K562 (cell line): ENCODE data around the gene TAF3. TPM values are rescaled to one million over a fixed set of nuclear protein-coding genes. Genes with fewer than 3 reads are reported as not detected.

Experiments used
- ATAC-seq: fragments of 200-7000 bp; cut with Tn5 transposase; 3 replicates; pipeline ENCODE4 v1.9.1; 2020; ENCODE audit warnings: moderate library complexity
- BruUV-seq: library from RNA; stranded (reverse); fragments of 400-500 nt; replicated peaks from 2 replicates; lab custom pipeline; 2021; lab: Mats Ljungman, UMichigan
- CTCF ChIA-PET: fragments of 300-600 bp; formaldehyde crosslinking; extraction: SDS; loops from one replicate; lab custom pipeline; 2021; ENCODE audit warnings: low intra/inter-chr PET ratio; lab: Yijun Ruan, JAX
- POLR2A ChIA-PET: fragments of 300-600, 350-650 bp; sonication (Branson Sonifier 250); formaldehyde crosslinking; extraction: SDS; loops from one replicate; lab custom pipeline; 2021; ENCODE audit warnings: antibody characterized with exemption, inconsistent platforms; lab: Yijun Ruan, JAX
- DNase-seq, 4 experiments: peaks; one replicate each; pipeline versions ENCODE4 v3.0.0 to v3.0.0-alpha.2; 2011 to 2018; ENCODE audit warnings: low spot score in 3 of 4, mixed read lengths in 3 of 4; ENCODE audit errors: extremely low read depth in 1 of 4
- FAIRE-seq: peaks from 2 replicates; lab custom pipeline; 2011; peaks lifted over from hg19 to GRCh38; lab: Jason Lieb, UNC
- H2AFZ ChIP-seq: 2 replicates; pipeline ENCODE4 v1.6.0; 2011; ENCODE audit warnings: low read depth, low read length, control low read depth, inconsistent platforms
- H3K27ac ChIP-seq: fragments of 200-600 bp; 3 replicates; pipeline ENCODE4 v1.8.0; 2011; ENCODE audit warnings: low read depth, mild to moderate bottlenecking, control low read depth, inconsistent platforms, low read length, moderate library complexity, mixed read lengths; ENCODE audit errors: extremely low read depth
- H3K27me3 ChIP-seq, 2 experiments: fragments of 300-600 bp in 1 of 2; 2 replicates in 1 of 2; 3 replicates in 1 of 2; pipeline versions ENCODE4 v1.6.0 to v1.8.0; 2011; ENCODE audit warnings: inconsistent platforms in 2 of 2, low read length in 2 of 2, mild to moderate bottlenecking in 1 of 2, mixed read lengths in 1 of 2, moderate library complexity in 1 of 2; ENCODE audit not compliant: control insufficient read depth in 2 of 2, insufficient read depth in 2 of 2
- H3K36me3 ChIP-seq: fragments of 300-600 bp; 3 replicates; pipeline ENCODE4 v1.8.0; 2011; ENCODE audit warnings: mild to moderate bottlenecking, low read length, inconsistent platforms; ENCODE audit not compliant: control insufficient read depth, insufficient read depth
- H3K4me1 ChIP-seq, 2 experiments: fragments of 200-600 bp in 1 of 2; replicated peaks in 1 of 2; 2 replicates in 1 of 2; 3 replicates in 1 of 2; pipeline versions ENCODE4 v1.5.1 to v1.8.0; 2011; ENCODE audit warnings: inconsistent platforms in 2 of 2, low read length in 2 of 2, mild to moderate bottlenecking in 1 of 2, mixed read lengths in 1 of 2, moderate library complexity in 1 of 2; ENCODE audit not compliant: control insufficient read depth in 2 of 2, insufficient read depth in 2 of 2
- H3K4me2 ChIP-seq: 2 replicates; pipeline ENCODE4 v1.6.1; 2011; ENCODE audit warnings: low read length, control low read depth, inconsistent platforms, mixed read lengths; ENCODE audit not compliant: insufficient read depth
- H3K4me3 ChIP-seq: fragments of 200-600 bp; sonication (generic), shearing (Covaris generic); 2 replicates; pipeline ENCODE4 v1.5.1; 2016; ENCODE audit warnings: control low read depth, inconsistent platforms
- H3K79me2 ChIP-seq: fragments of 200-600 bp; 3 replicates; pipeline ENCODE4 v1.8.0; 2011; ENCODE audit warnings: low read length, inconsistent platforms; ENCODE audit not compliant: control insufficient read depth, insufficient read depth
- H3K9ac ChIP-seq, 2 experiments: 2 replicates each; pipeline versions ENCODE4 v1.6.0 to v1.6.1; 2011; ENCODE audit warnings: low read depth in 2 of 2, low read length in 2 of 2, control low read depth in 1 of 2, inconsistent platforms in 1 of 2, mild to moderate bottlenecking in 1 of 2, mixed read lengths in 1 of 2; ENCODE audit not compliant: insufficient read depth in 1 of 2
- H3K9me1 ChIP-seq: one replicate; pipeline ENCODE4 v1.6.0; 2011; ENCODE audit warnings: inconsistent platforms, mild to moderate bottlenecking, low read length, moderate library complexity; ENCODE audit not compliant: control insufficient read depth, insufficient read depth
- H3K9me3 ChIP-seq: replicated peaks from 2 replicates; pipeline ENCODE4 v1.5.1; 2011; ENCODE audit warnings: low read depth, low read length, inconsistent platforms; ENCODE audit not compliant: control insufficient read depth, insufficient read depth
- H4K20me1 ChIP-seq: replicated peaks from 2 replicates; pipeline ENCODE4 v1.6.1; 2011; ENCODE audit warnings: low read length, inconsistent platforms, mixed read lengths; ENCODE audit not compliant: control insufficient read depth, insufficient read depth
- FOSL1 ChIP-seq: fragments of 200-800 bp; sonication (Bioruptor generic); conservative IDR thresholded peaks from 2 replicates; pipeline ENCODE4 v1.6.1; 2016; ENCODE audit warnings: missing genetic modification characterization, missing compliant biosample characterization
- ILK ChIP-seq: fragments of 450-650 bp; IDR thresholded peaks from 2 replicates; pipeline ENCODE4 v1.6.1; 2016; ENCODE audit warnings: missing genetic modification characterization, low read depth, mild to moderate bottlenecking, missing compliant biosample characterization, moderate library complexity, borderline replicate concordance
- KHSRP ChIP-seq: fragments of 450-650 bp; IDR thresholded peaks from 2 replicates; pipeline ENCODE4 v1.6.1; 2017
- L3MBTL2 ChIP-seq: fragments of 450-650 bp; IDR thresholded peaks from 2 replicates; pipeline ENCODE4 v1.6.1; 2016; ENCODE audit warnings: mild to moderate bottlenecking, moderate library complexity
- MTA2 ChIP-seq: fragments of 450-650 bp; IDR thresholded peaks from 2 replicates; pipeline ENCODE4 v1.6.1; 2016; ENCODE audit warnings: low read depth
- NFIX ChIP-seq: fragments of 250-450 bp; sonication (Bioruptor Pico); IDR thresholded peaks from 2 replicates; pipeline ENCODE4 v1.4.0; 2020; ENCODE audit warnings: low read depth, mild to moderate bottlenecking, moderate library complexity
- NFRKB ChIP-seq: fragments of 450-650 bp; IDR thresholded peaks from 2 replicates; pipeline ENCODE4 v1.6.1; 2016; ENCODE audit warnings: low read depth
- NR2F6 ChIP-seq: fragments of 450-650 bp; formaldehyde crosslinking; IDR thresholded peaks from 2 replicates; pipeline ENCODE4 v1.4.0; 2020; ENCODE audit warnings: mild to moderate bottlenecking
- NR4A1 ChIP-seq, 2 experiments: fragments of 250-450 bp in 1 of 2; fragments of 450-650 bp in 1 of 2; sonication (Bioruptor Pico) in 1 of 2; IDR thresholded peaks; 2 replicates each; pipeline versions ENCODE4 v1.4.0 to v1.6.1; 2016 to 2020; ENCODE audit warnings: mild to moderate bottlenecking in 2 of 2, missing compliant biosample characterization in 1 of 2, missing genetic modification characterization in 1 of 2, moderate library complexity in 1 of 2
- PCBP2 ChIP-seq: fragments of 200-400 bp; formaldehyde crosslinking; IDR thresholded peaks from 2 replicates; pipeline ENCODE4 v1.6.1; 2018; ENCODE audit warnings: low read length, low read depth, mild to moderate bottlenecking, moderate library complexity; ENCODE audit not compliant: poor library complexity, severe bottlenecking
- TARDBP ChIP-seq: fragments of 450-650 bp; IDR thresholded peaks from 2 replicates; pipeline ENCODE4 v1.6.1; 2016
- YBX1 ChIP-seq: fragments of 450-650 bp; IDR thresholded peaks from 2 replicates; pipeline ENCODE4 v1.7.1; 2016; ENCODE audit warnings: mild to moderate bottlenecking
- WGBS: fragments of 100-300 bp; shearing (Covaris generic); methylation state at CpG from one replicate; pipeline ENCODE4 v1.1.6; 2016; ENCODE audit warnings: low coverage, mixed read lengths; ENCODE audit not compliant: insufficient coverage; ENCODE audit errors: missing lambda C conversion rate; 5-methylcytosine and 5-hydroxymethylcytosine counted together
- in situ Hi-C: fragments of 300-500 bp; cut with MboI; formaldehyde crosslinking; loops from 4 replicates; pipeline ENCODE4 v1.15.0; 2018; ENCODE audit warnings: inconsistent platforms, mixed read lengths
- intact Hi-C: fragments of 100-400 bp; cut with micrococcal nuclease; formaldehyde crosslinking; loops from 2 replicates; pipeline ENCODE4 v1.14.2; 2022
- polyA plus RNA-seq, 8 experiments: library from polyadenylated mRNA; depleted of rRNA in 4 of 8; stranded (reverse) in 5 of 8; unstranded in 3 of 8; fragments of >200 nt; fragmentation: Nextera tagmentation in 2 of 8; fragmentation: Illumina TruSeq in 1 of 8; extraction: Ambion mirVana in 2 of 8; extraction: Trizol in 1 of 8; gene quantifications; 2 replicates each; pipeline versions ENCODE4 v1.2.1 to v1.2.3, GENCODE V29; 2011 to 2014; ENCODE audit warnings: inconsistent platforms in 1 of 8, missing spikeins in 1 of 8
- total RNA-seq, 7 experiments: library from RNA; depleted of rRNA in 6 of 7; stranded (reverse); fragments of >200 nt in 6 of 7; fragmentation: Illumina TruSeq in 2 of 7; extraction: Trizol in 2 of 7; gene quantifications; 2 replicates each; pipeline versions ENCODE4 v1.2.1 to v1.2.3, GENCODE V29; 2011 to 2021; ENCODE audit warnings: low replicate concordance in 1 of 7
- TF ChIP-seq, protein P1 (sequence below): fragments of 250-450 bp; sonication (Bioruptor Pico); IDR thresholded peaks from 2 replicates; pipeline ENCODE4 v1.4.0; 2020; ENCODE audit warnings: borderline replicate concordance
- TF ChIP-seq, protein P2 (sequence below): conservative IDR thresholded peaks from 2 replicates; pipeline ENCODE4 v1.6.1; 2011; ENCODE audit warnings: low read depth, mild to moderate bottlenecking, low read length; ENCODE audit not compliant: control insufficient read depth

The TAF3 gene
- total and polyA plus RNA-seq, 9 of the 15 experiments (the other 6 are each of a cell fraction or from before 2014, with no cell fraction given): 1.5 to 9.9 (median 4.1) TPM

DNA sequence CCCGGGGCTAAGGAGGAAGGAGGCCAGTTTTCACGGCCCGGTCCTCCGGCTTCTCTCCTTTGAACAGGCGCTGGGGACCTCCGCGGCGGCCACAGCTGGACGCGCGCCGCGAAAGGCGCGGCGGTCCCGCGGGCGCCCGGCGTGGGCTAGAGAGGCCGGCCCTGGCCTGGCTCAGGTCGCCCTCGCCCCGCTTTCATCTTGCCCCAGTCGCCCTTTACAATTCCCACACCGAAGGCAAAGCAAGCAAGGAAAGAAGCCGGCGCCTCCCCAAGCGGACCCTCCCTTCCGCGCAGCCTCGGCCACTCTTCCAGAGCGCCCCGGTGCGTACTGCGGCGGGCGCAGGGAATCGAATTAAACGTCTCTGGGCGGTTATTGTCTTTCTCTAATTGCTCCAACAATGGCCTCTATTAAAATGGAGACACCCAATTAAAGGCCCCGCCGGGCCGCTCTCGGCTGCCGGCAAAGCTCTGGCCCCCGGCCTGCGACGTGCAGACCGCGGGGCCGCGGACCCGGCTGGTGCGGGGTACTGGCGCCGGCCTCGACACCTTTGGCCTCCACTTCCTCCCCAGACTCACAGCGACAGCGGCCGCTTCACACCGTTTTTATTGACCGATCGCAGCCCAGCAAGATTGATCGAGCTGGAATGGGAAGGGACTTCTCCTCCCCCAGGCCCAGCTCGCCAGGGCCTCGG, 231.7 kb downstream of the TAF3 start:
- in situ Hi-C loops: no loop called here
- BruUV-seq: no TSS peak
- FAIRE-seq (no peak), ATAC-seq (no peak), DNase-seq (no peak)
- Histone ChIP-seq H3K79me2 (no peaks in the 10 kb centered on the region), H3K4me3 (no peak overlapping the region), H2AFZ (no peak overlapping the region), H3K36me3 (no peaks in the 10 kb centered on the region), H3K9me3 (0 out of 2 replicates have a peak, but pooled peaks cover 2% of the 10 kb centered on the region), H3K27me3 (peaks cover 24 to 62% of the 10 kb centered on the region in 2 experiments; a peak in 4 of 5 replicates)
- POLR2A ChIA-PET: interaction anchor here (0.6 to 0.7 kb wide), 2 partner anchors 22 to 230 kb away, joined by 3 read pairs; no protein-coding TSS in a partner anchor
- WGBS: 54% methylated on average over 27 of the region's 68 CpGs
- no peak for TF ChIP-seq NFRKB
- no peak for TF ChIP-seq TARDBP
- no peak for TF ChIP-seq KHSRP
- TF ChIP-seq, protein P1, sequence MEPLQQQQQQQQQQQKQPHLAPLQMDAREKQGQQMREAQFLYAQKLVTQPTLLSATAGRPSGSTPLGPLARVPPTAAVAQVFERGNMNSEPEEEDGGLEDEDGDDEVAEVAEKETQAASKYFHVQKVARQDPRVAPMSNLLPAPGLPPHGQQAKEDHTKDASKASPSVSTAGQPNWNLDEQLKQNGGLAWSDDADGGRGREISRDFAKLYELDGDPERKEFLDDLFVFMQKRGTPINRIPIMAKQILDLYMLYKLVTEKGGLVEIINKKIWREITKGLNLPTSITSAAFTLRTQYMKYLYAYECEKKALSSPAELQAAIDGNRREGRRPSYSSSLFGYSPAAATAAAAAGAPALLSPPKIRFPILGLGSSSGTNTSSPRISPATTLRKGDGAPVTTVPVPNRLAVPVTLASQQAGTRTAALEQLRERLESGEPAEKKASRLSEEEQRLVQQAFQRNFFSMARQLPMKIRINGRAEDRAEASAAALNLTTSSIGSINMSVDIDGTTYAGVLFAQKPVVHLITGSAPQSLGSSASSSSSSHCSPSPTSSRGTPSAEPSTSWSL (CRISPR knock-in tag): no peak
- no peak for TF ChIP-seq PCBP2
- TF ChIP-seq MTA2: no peak
- TF ChIP-seq, protein P2, sequence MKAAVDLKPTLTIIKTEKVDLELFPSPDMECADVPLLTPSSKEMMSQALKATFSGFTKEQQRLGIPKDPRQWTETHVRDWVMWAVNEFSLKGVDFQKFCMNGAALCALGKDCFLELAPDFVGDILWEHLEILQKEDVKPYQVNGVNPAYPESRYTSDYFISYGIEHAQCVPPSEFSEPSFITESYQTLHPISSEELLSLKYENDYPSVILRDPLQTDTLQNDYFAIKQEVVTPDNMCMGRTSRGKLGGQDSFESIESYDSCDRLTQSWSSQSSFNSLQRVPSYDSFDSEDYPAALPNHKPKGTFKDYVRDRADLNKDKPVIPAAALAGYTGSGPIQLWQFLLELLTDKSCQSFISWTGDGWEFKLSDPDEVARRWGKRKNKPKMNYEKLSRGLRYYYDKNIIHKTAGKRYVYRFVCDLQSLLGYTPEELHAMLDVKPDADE: no peak
- no peak for TF ChIP-seq NR4A1 (CRISPR knock-in tag; IDR thresholded peaks at IDR 0.05)
- TF ChIP-seq NR4A1 (tag; IDR thresholded peaks at IDR 0.05): no peak
- TF ChIP-seq FOSL1 (tag): no peak
- TF ChIP-seq L3MBTL2: no peak
- no peak for TF ChIP-seq ILK (tag)
- TF ChIP-seq NFIX (CRISPR knock-in tag): no peak
- no peak for TF ChIP-seq YBX1
- TF ChIP-seq NR2F6 (CRISPR knock-in tag): no peak
- TF ChIP-seq, all 486 proteins: peak for 0
- intact Hi-C loops: loop anchor here (5.0 kb wide), 1 partner anchor 1157 kb away; no protein-coding TSS in a partner anchor
- Histone ChIP-seq H4K20me1 (no peaks in the 10 kb centered on the region), H3K4me2 (no peak overlapping the region), H3K27ac (no peak overlapping the region), H3K4me1 (peaks cover 0 to 25% of the 10 kb centered on the region in 2 experiments; a peak in 3 of 5 replicates), H3K9ac (no peak overlapping the region), H3K9me1 (no peaks in the 10 kb centered on the region)
- CTCF ChIA-PET: no interaction called here
